Gastroesophageal sphincter (tissue), 3 donors: ENCODE measurements around the gene PLA2G7.

ENCODE experiments used
- CTCF ChIP-seq, 4 experiments: fragments of 200-600 bp in 2 of 4; fragments of 450-650 bp in 2 of 4; sonication (generic) in 1 of 4; IDR thresholded peaks; one replicate each; pipeline ENCODE4 v1.5.1; 2017 to 2019; ENCODE audit warnings: antibody characterized with exemption in 4 of 4, mild to moderate bottlenecking in 2 of 4, moderate library complexity in 2 of 4
- EP300 ChIP-seq: sonication (generic); formaldehyde crosslinking; IDR thresholded peaks from one replicate; pipeline ENCODE4 v1.6.1; 2017; ENCODE audit warnings: antibody characterized with exemption, mild to moderate bottlenecking

- no peak for TF ChIP-seq CTCF (IDR thresholded peaks at IDR 0.05)
- TF ChIP-seq EP300, result no peak
Measured at GRCh38 chr6:46667377-46667776, 67.8 kb downstream of the PLA2G7 start.
